AG09309 (cell line): ENCODE measurements around the gene ZNF100.
"Not testable (repeated sequence)": the region's sequence is repeated elsewhere in the genome, so short reads cannot be mapped to it uniquely, and the experiment has no call there.

ENCODE experiments used
- DNase-seq: peaks from one replicate; pipeline ENCODE4 v3.0.0-alpha.2; 2010; ENCODE audit warnings: low read depth
- H3K4me3 ChIP-seq: 2 replicates; pipeline ENCODE4 v1.5.1; 2011; ENCODE audit warnings: mild to moderate bottlenecking, low read depth, low read length, moderate library complexity; ENCODE audit not compliant: control insufficient read depth
- TF ChIP-seq, protein P1 (sequence below): IDR thresholded peaks from 2 replicates; pipeline ENCODE4 v1.5.1; 2011; ENCODE audit warnings: mild to moderate bottlenecking, low read depth, low read length, inconsistent platforms; ENCODE audit not compliant: insufficient read depth, control insufficient read depth; ENCODE audit errors: missing control alignments

The ZNF100 gene

DNA sequence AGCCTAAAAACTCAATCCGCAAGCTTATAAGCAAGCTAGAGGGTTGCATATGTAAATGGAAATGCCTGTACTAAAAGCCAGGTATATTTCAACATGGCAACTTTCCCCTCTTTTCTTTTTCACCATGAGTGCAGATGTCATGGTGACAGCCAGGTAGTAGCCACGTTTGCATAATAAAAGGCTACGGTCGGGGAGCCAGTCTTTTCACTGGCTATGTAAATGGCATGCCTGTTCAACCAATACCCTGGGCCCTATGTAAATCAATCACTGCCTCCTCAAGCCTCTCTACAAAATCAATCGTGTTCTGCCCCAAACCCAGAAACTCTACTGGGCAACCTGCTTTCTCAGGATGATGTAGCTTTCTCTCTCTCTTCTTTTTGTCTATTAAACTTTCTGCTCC is 87.4 kb downstream of the ZNF100 start:
- no peak for DNase-seq
- no peak overlapping the region for H3K4me3 ChIP-seq
- TF ChIP-seq, protein P1, sequence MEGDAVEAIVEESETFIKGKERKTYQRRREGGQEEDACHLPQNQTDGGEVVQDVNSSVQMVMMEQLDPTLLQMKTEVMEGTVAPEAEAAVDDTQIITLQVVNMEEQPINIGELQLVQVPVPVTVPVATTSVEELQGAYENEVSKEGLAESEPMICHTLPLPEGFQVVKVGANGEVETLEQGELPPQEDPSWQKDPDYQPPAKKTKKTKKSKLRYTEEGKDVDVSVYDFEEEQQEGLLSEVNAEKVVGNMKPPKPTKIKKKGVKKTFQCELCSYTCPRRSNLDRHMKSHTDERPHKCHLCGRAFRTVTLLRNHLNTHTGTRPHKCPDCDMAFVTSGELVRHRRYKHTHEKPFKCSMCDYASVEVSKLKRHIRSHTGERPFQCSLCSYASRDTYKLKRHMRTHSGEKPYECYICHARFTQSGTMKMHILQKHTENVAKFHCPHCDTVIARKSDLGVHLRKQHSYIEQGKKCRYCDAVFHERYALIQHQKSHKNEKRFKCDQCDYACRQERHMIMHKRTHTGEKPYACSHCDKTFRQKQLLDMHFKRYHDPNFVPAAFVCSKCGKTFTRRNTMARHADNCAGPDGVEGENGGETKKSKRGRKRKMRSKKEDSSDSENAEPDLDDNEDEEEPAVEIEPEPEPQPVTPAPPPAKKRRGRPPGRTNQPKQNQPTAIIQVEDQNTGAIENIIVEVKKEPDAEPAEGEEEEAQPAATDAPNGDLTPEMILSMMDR, result no peak

DNA sequence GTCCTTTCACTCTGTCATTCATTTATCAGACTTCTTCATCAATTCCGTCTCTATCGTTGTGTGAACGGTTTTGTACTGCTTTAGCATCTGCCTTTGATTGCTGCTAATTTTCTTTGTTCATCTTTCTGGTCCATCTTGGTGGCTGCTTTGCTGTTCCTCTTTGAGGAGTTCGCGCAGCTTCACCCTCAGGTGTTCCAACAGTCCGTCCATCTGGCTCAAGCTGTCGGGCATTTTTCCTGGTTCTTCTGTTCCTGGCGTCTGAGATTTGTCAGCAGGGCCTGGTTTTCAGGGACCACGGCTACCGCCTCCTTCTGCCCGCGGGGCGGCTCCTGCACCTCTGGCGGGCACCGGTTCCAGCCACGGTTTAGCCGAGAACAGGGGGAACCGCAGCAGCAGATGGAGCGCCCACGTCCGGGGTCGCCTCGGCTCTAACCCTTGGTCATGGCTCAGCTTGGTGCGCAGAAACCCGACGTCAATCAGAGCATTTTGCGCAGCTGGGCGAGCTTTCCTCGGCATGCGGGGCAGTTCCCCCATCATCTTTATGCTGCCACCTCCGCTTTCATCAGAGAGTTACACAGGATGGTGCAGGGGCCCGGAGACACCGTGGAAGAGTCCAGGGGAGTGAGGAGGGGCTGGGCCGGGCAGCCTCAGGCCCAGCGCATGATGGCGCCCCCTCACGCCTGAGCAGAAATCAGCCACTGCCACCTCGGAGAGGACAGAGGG is 89.5 kb downstream of the ZNF100 start:
- no peak overlapping the region for H3K4me3 ChIP-seq
- TF ChIP-seq, protein P1, result no peak
- no peak for DNase-seq

DNA sequence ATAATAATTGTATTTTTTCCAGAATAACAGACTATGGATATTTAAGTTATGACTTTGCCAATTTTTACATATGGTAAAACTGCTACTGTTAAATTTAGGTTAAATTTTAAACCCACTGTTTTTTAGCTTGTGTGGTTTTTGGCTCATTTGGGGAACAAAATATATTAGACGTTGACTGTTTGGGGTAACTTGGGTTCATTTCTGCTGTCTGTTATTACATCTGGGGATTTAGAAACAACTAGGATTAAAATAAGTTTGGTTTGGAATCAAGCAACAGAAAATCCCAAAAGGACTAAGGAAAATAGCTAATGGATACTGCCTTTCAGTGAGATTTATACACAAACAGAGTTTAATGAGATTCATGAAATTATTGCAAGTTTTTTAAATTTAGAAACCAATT is 92.9 kb downstream of the ZNF100 start:
- no peak for DNase-seq
- no peak overlapping the region for H3K4me3 ChIP-seq

DNA sequence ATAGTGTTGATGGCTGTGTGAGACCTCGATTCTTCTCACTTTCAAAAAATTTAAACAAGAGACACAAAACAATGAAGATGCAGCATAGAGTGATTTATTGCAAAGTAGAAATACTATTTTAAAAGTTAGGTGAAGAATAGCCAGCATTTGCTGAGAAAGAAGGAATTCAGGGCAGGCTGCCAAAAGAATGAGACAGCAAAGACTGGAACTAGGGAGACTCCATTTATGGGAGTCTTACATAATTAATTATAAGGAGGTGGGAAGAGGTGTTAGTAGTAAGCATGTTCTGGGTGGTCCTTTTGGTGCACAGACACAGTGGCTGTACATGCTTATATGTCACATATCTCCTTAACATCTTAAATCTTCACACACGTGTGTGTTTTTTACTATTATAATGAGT is 93.9 kb downstream of the ZNF100 start:
- not testable (repeated sequence) for H3K4me3 ChIP-seq, DNase-seq

More for the DNA sequence above, 92.9 kb downstream of the ZNF100 start:
- TF ChIP-seq, protein P1, result no peak
